Measurements from ENCODE around the gene PIGV.
A peak's percentile ranks its signal among the peaks of the same experiment; 100 is the strongest.

The PIGV gene

GRCh38 chr1:26771285-26771642 is 16.5 kb upstream of the PIGV start:
- no peak overlapping the region for H3K4me3 ChIP-seq (ENCODE audit: control insufficient read depth, low read depth, low read length)
- DNase-seq (ENCODE audit: low read depth), result no peak
- TF ChIP-seq CTCF (conservative IDR thresholded peaks at IDR 0.05; ENCODE audit: control insufficient read depth, insufficient read depth, low read depth, low read length), result no peak

- H3K4me3 ChIP-seq (ENCODE audit: control insufficient read depth, low read depth, low read length), result no peak overlapping the region
- no peak for TF ChIP-seq CTCF (conservative IDR thresholded peaks at IDR 0.05; ENCODE audit: control insufficient read depth, insufficient read depth, low read depth, low read length)
- peak; percentile 100 for DNase-seq (ENCODE audit: low read depth)
Observed at GRCh38 chr1:26771643-26772321, 16.0 kb upstream of the PIGV start.

- peak; percentile 98 for DNase-seq (ENCODE audit: low read depth)
- no peak for TF ChIP-seq CTCF (conservative IDR thresholded peaks at IDR 0.05; ENCODE audit: control insufficient read depth, insufficient read depth, low read depth, low read length)
- H3K4me3 ChIP-seq (ENCODE audit: control insufficient read depth, low read depth, low read length), result no peak overlapping the region
Observed at GRCh38 chr1:26772687-26773086, 15.1 kb upstream of the PIGV start.

- DNase-seq (ENCODE audit: low read depth), result no peak
- no peak overlapping the region for H3K4me3 ChIP-seq (ENCODE audit: control insufficient read depth, low read depth, low read length)
- no peak for TF ChIP-seq CTCF (conservative IDR thresholded peaks at IDR 0.05; ENCODE audit: control insufficient read depth, insufficient read depth, low read depth, low read length)
Observed at GRCh38 chr1:26774462-26774861, 13.3 kb upstream of the PIGV start.

GRCh38 chr1:26775666-26776065 is 12.1 kb upstream of the PIGV start:
- no peak for TF ChIP-seq CTCF (conservative IDR thresholded peaks at IDR 0.05; ENCODE audit: control insufficient read depth, insufficient read depth, low read depth, low read length)
- H3K4me3 ChIP-seq (ENCODE audit: control insufficient read depth, low read depth, low read length), result no peak overlapping the region
- no peak for DNase-seq (ENCODE audit: low read depth)

- DNase-seq (ENCODE audit: low read depth), result no peak
- H3K4me3 ChIP-seq (ENCODE audit: control insufficient read depth, low read depth, low read length), result no peak overlapping the region
- TF ChIP-seq CTCF (conservative IDR thresholded peaks at IDR 0.05; ENCODE audit: control insufficient read depth, insufficient read depth, low read depth, low read length), result no peak
Observed at GRCh38 chr1:26779098-26779668, 8.6 kb upstream of the PIGV start.
